HG03558 (cell line): ENCODE data around the gene CFAP57.

Experiments
- ATAC-seq: cut with Tn5 transposase; IDR thresholded peaks from one replicate; pipeline ENCODE4 v1.9.1; 2021; ENCODE audit warnings: moderate number of reproducible peaks; ENCODE audit not compliant: unreplicated experiment; ENCODE audit errors: extremely low read depth

The CFAP57 gene

GRCh38 chr1:43272576-43273571, 100.7 kb downstream of the CFAP57 start:
- no peak for ATAC-seq

- no peak for ATAC-seq
Measured at GRCh38 chr1:43273708-43274107, 101.6 kb downstream of the CFAP57 start.

- ATAC-seq, result no peak
Measured at GRCh38 chr1:43274125-43274803, 102.1 kb downstream of the CFAP57 start.

- no peak for ATAC-seq
Measured at GRCh38 chr1:43274804-43275180, 102.7 kb downstream of the CFAP57 start.

GRCh38 chr1:43275826-43276620, 103.9 kb downstream of the CFAP57 start:
- no peak for ATAC-seq

- ATAC-seq, result no peak
Measured at GRCh38 chr1:43276673-43277072, 104.5 kb downstream of the CFAP57 start.

GRCh38 chr1:43277116-43277876, 105.2 kb downstream of the CFAP57 start:
- no peak for ATAC-seq

GRCh38 chr1:43279161-43279560, 107.0 kb downstream of the CFAP57 start:
- no peak for ATAC-seq

- no peak for ATAC-seq
Measured at GRCh38 chr1:43279666-43280065, 107.5 kb downstream of the CFAP57 start.

GRCh38 chr1:43280692-43281091, 108.6 kb downstream of the CFAP57 start:
- ATAC-seq, result no peak

- ATAC-seq, result no peak
Measured at GRCh38 chr1:43282220-43283195, 110.4 kb downstream of the CFAP57 start.

- no peak for ATAC-seq
Measured at GRCh38 chr1:43284065-43284464, 111.9 kb downstream of the CFAP57 start.

- no peak for ATAC-seq
Measured at GRCh38 chr1:43284546-43285110, 112.5 kb downstream of the CFAP57 start.

- no peak for ATAC-seq
Measured at GRCh38 chr1:43285269-43285990, 113.3 kb downstream of the CFAP57 start, which contains the start of gene C1orf210. Gene C1orf210 (minus strand): TSS chr1:43285581. CDS start chr1:43283270, 2,311 bp downstream.

- no peak for ATAC-seq
Measured at GRCh38 chr1:43286115-43286514, 114.0 kb downstream of the CFAP57 start.

GRCh38 chr1:43286533-43286932, 114.4 kb downstream of the CFAP57 start:
- ATAC-seq, result no peak

GRCh38 chr1:43288058-43288784, 116.1 kb downstream of the CFAP57 start:
- no peak for ATAC-seq
